GM21381 (cell line): ENCODE results near the gene RECQL.
"Not testable (repeated sequence)": the region's sequence is repeated elsewhere in the genome, so short reads cannot be mapped to it uniquely, and the experiment has no call there.

ENCODE experiments used
- ATAC-seq: cut with Tn5 transposase; IDR thresholded peaks from one replicate; pipeline ENCODE4 v1.9.1; 2021; ENCODE audit warnings: mild to moderate bottlenecking, moderate library complexity; ENCODE audit not compliant: unreplicated experiment

Gene RECQL

DNA sequence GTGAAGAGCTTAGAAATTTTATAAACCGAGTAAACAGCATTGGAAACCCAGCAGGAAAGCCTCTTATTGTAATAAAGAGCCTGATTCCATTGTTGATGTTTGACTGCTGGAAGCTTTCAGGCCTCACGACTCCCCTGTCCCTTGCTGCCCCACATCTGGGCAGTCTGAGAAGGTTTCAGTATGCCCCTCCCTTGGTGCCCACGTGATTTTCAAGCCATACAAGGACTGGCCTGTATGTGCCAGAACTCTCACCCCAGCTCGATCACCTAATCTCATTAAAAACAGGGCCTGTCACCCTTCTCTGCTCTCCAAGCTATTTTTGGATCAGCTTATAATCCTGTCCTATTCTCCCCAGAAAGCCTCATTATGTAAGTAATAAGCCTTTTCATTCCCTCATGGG, 71.4 kb downstream of the RECQL start:
- ATAC-seq, result no peak

DNA sequence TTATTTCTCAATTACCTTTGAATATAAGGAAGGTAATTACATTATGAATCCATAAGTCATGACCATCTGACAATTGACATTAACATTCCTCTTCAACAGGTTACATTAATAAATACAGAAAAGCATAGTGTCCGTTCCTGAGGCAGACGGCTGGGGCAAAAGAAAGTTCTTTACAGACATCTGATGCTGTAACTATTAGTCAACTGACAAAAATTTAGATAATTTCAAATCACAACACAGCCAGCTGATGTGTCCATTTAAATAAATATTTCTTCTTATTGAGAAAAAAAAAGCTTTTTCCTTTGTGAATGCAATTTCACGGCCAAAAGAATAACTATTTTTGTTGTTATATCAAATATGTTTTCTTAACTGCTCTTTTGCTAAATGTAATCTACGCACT, 73.2 kb downstream of the RECQL start:
- ATAC-seq, result no peak

DNA sequence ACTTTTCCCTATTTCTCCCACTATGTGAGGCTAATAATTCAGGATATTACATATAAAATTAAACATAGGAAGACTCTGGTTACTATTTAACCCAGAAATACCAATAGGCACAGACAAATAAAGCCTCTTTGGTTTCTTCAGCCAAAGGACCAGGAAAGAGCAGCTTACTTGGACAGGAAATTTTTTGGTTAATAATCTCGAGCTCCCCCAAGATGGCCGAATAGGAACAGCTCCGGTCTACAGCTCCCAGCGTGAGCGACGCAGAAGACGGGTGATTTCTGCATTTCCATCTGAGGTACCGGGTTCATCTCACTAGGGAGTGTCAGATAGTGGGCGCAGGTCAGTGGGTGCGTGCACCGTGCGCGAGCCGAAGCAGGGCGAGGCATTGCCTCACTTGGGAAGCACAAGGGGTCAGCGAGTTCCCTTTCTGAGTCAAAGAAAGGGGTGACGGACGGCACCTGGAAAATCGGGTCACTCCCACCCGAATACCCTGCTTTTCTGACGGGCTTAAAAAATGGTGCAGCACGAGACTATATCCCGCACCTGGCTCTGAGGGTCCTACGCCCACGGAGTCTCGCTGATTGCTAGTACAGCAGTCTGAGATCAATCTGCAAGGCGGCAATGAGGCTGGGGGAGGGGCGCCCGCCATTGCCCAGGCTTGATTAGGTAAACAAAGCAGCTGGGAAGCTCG, 82.3 kb downstream of the RECQL start:
- not testable (repeated sequence) for ATAC-seq
